IMR-90 (cell line): ENCODE data around the gene POLR2E. TPM values are rescaled to one million over a fixed set of nuclear protein-coding genes. Genes with fewer than 3 reads are reported as not detected.
A peak's percentile ranks its signal among the peaks of the same experiment; 100 is the strongest.

Experiments used
- ATAC-seq: fragments of 200-7000 bp; cut with Tn5 transposase; 2 replicates; pipeline ENCODE4 v1.9.1; 2020; ENCODE audit warnings: low read depth, mild to moderate bottlenecking, moderate library complexity
- BruUV-seq: library from RNA; stranded (reverse); fragments of 400-500 nt; replicated peaks from 2 replicates; lab custom pipeline; 2021; lab: Mats Ljungman, UMichigan
- CTCF ChIA-PET: fragments of 300-600 bp; formaldehyde crosslinking; extraction: SDS; loops from one replicate; lab custom pipeline; 2021; ENCODE audit warnings: antibody characterized with exemption; lab: Yijun Ruan, JAX
- POLR2A ChIA-PET: fragments of 300-600 bp; sonication (Branson Sonifier 250); formaldehyde crosslinking; loops from one replicate; lab custom pipeline; 2022; ENCODE audit warnings: antibody characterized with exemption; ENCODE audit not compliant: unreplicated experiment; lab: Charles Lee
- DNase-seq: peaks from one replicate; pipeline ENCODE4 v3.0.0; 2013
- H2AFZ ChIP-seq: replicated peaks from 2 replicates; pipeline ENCODE3; 2013; ENCODE audit warnings: low read length, mild to moderate bottlenecking; ENCODE audit not compliant: poor library complexity
- H2AK5ac ChIP-seq: 2 replicates; pipeline ENCODE4 v1.6.1; 2013; ENCODE audit warnings: low read depth, low read length, inconsistent platforms
- H2AK9ac ChIP-seq: replicated peaks from 2 replicates; pipeline ENCODE3; 2013; ENCODE audit warnings: mild to moderate bottlenecking, low read depth, low read length, moderate library complexity; ENCODE audit not compliant: poor library complexity
- H2BK120ac ChIP-seq: 2 replicates; pipeline ENCODE4 v1.6.1; 2013; ENCODE audit warnings: low read depth, low read length, inconsistent platforms
- H2BK15ac ChIP-seq: 3 replicates; pipeline ENCODE4 v1.6.1; 2013; ENCODE audit warnings: low read depth, low read length, inconsistent platforms
- H2BK20ac ChIP-seq: 2 replicates; pipeline ENCODE4 v1.6.1; 2013; ENCODE audit warnings: low read depth, mild to moderate bottlenecking, inconsistent platforms, low read length, moderate library complexity
- H2BK5ac ChIP-seq: 2 replicates; pipeline ENCODE4 v1.6.1; 2013; ENCODE audit warnings: mild to moderate bottlenecking, low read depth, low read length, inconsistent platforms; ENCODE audit not compliant: poor library complexity, severe bottlenecking
- H3K14ac ChIP-seq: replicated peaks from 2 replicates; pipeline ENCODE4 v1.6.1; 2013; ENCODE audit warnings: low read depth, low read length, inconsistent platforms
- H3K18ac ChIP-seq: 2 replicates; pipeline ENCODE4 v1.6.1; 2013; ENCODE audit warnings: low read depth, low read length, control low read depth
- H3K23ac ChIP-seq: 2 replicates; pipeline ENCODE4 v1.6.1; 2013; ENCODE audit warnings: low read depth, low read length, inconsistent platforms
- H3K27ac ChIP-seq: 2 replicates; pipeline ENCODE4 v1.5.1; 2013; ENCODE audit warnings: mild to moderate bottlenecking, control low read depth, low read length; ENCODE audit not compliant: insufficient read depth
- H3K27me3 ChIP-seq: 2 replicates; pipeline ENCODE4 v1.6.1; 2013; ENCODE audit warnings: low read length; ENCODE audit not compliant: control insufficient read depth, insufficient read depth
- H3K36me3 ChIP-seq: 2 replicates; pipeline ENCODE4 v1.6.1; 2013; ENCODE audit warnings: low read length, mixed read lengths; ENCODE audit not compliant: control insufficient read depth, insufficient read depth
- H3K4ac ChIP-seq: 2 replicates; pipeline ENCODE4 v1.6.1; 2013; ENCODE audit warnings: low read depth, low read length, inconsistent platforms
- H3K4me1 ChIP-seq: 2 replicates; pipeline ENCODE4 v1.6.1; 2013; ENCODE audit warnings: low read length, mixed read lengths; ENCODE audit not compliant: control insufficient read depth, insufficient read depth
- H3K4me2 ChIP-seq: 2 replicates; pipeline ENCODE4 v1.6.1; 2013; ENCODE audit warnings: low read depth, mild to moderate bottlenecking, control low read depth, low read length, moderate library complexity
- H3K4me3 ChIP-seq: 2 replicates; pipeline ENCODE4 v1.5.1; 2013; ENCODE audit warnings: low read depth, mild to moderate bottlenecking, control low read depth, low read length, moderate library complexity; ENCODE audit not compliant: insufficient read depth
- H3K56ac ChIP-seq: 2 replicates; pipeline ENCODE4 v1.6.1; 2013; ENCODE audit warnings: low read length, inconsistent platforms; ENCODE audit not compliant: insufficient read depth; ENCODE audit errors: extremely low read depth
- H3K79me1 ChIP-seq, 2 experiments: 2 replicates each; pipeline ENCODE4 v1.6.1; 2013; ENCODE audit warnings: low read length in 2 of 2, inconsistent platforms in 1 of 2, low read depth in 1 of 2
- H3K9ac ChIP-seq: 2 replicates; pipeline ENCODE4 v1.6.1; 2013; ENCODE audit warnings: low read depth, low read length, control low read depth
- H3K9me1 ChIP-seq: 2 replicates; pipeline ENCODE4 v1.6.1; 2013; ENCODE audit warnings: low read length, inconsistent platforms; ENCODE audit not compliant: insufficient read depth
- H3K9me3 ChIP-seq: 2 replicates; pipeline ENCODE4 v1.6.1; 2013; ENCODE audit warnings: low read length; ENCODE audit not compliant: control insufficient read depth, insufficient read depth
- H4K20me1 ChIP-seq: 2 replicates; pipeline ENCODE4 v1.6.1; 2013; ENCODE audit warnings: low read length, inconsistent platforms; ENCODE audit not compliant: insufficient read depth
- H4K5ac ChIP-seq: 2 replicates; pipeline ENCODE4 v1.6.1; 2013; ENCODE audit warnings: mild to moderate bottlenecking, low read depth, low read length, control low read depth
- H4K8ac ChIP-seq, 2 experiments: 2 replicates each; pipeline ENCODE4 v1.6.1; 2013; ENCODE audit warnings: low read depth in 2 of 2, low read length in 2 of 2, control low read depth in 1 of 2, inconsistent platforms in 1 of 2
- H4K91ac ChIP-seq: 2 replicates; pipeline ENCODE4 v1.6.1; 2013; ENCODE audit warnings: low read depth, low read length, inconsistent platforms; ENCODE audit not compliant: insufficient read depth
- BHLHE40 ChIP-seq: fragments of 150-350 bp; IDR thresholded peaks from 2 replicates; pipeline ENCODE4 v1.6.1; 2016; ENCODE audit warnings: mild to moderate bottlenecking, low read depth, low read length
- CHD1 ChIP-seq: IDR thresholded peaks from 2 replicates; pipeline ENCODE4 v1.6.1; 2012; ENCODE audit warnings: low read depth, low read length, improper control_type of control experiment
- FOS ChIP-seq: fragments of 150-350 bp; IDR thresholded peaks from 2 replicates; pipeline ENCODE4 v1.6.1; 2016; ENCODE audit warnings: low read depth, low read length
- MXI1 ChIP-seq: IDR thresholded peaks from 2 replicates; pipeline ENCODE4 v1.6.1; 2012; ENCODE audit warnings: low read depth, mild to moderate bottlenecking, low read length, moderate library complexity, borderline replicate concordance
- NFE2L2 ChIP-seq: fragments of 150-350 bp; IDR thresholded peaks from 2 replicates; pipeline ENCODE4 v1.6.1; 2016; ENCODE audit warnings: low read depth, mild to moderate bottlenecking, low read length
- POLR2A ChIP-seq: IDR thresholded peaks from 2 replicates; pipeline ENCODE4 v1.6.1; 2012; ENCODE audit warnings: mild to moderate bottlenecking, low read depth, low read length
- RAD21 ChIP-seq: IDR thresholded peaks from 2 replicates; pipeline ENCODE4 v1.6.1; 2012; ENCODE audit warnings: low read length, improper control_type of control experiment
- WGBS, 2 experiments: methylation state at CpG; one replicate each; pipeline versions ENCODE4 v1.1.5 to v1.1.7; 2013; ENCODE audit warnings: missing lambda C conversion rate in 2 of 2; ENCODE audit not compliant: insufficient read length in 1 of 2; ENCODE audit errors: extremely low coverage in 2 of 2; 5-methylcytosine and 5-hydroxymethylcytosine counted together
- dilution Hi-C: fragments of 300-500 bp; cut with HindIII; formaldehyde crosslinking; loops from one replicate; pipeline ENCODE4 v1.14.3; 2018; ENCODE audit warnings: low sequenced_read_pairs; ENCODE audit not compliant: unreplicated experiment
- in situ Hi-C: fragments of 300-500 bp; cut with MboI; formaldehyde crosslinking; loops from 3 replicates; pipeline ENCODE4 v1.14.3; 2019; ENCODE audit warnings: low sequenced_read_pairs, inconsistent platforms, mixed read lengths
- intact Hi-C: fragments of 100-400 bp; cut with micrococcal nuclease; formaldehyde crosslinking; loops from 2 replicates; pipeline ENCODE4 v1.10.0; 2022
- polyA plus RNA-seq, 3 experiments: library from polyadenylated mRNA; depleted of rRNA; stranded (reverse); fragments of >200 nt; gene quantifications; 2 replicates each; pipeline ENCODE4 v1.2.3, GENCODE V29; 2012; ENCODE audit warnings: low replicate concordance in 1 of 3
- total RNA-seq: library from RNA; depleted of rRNA; stranded (reverse); fragments of >200 nt; gene quantifications from 2 replicates; pipeline ENCODE4 v1.2.3, GENCODE V29; 2012
- TF ChIP-seq, protein P1 (sequence below): conservative IDR thresholded peaks from 2 replicates; pipeline ENCODE4 v1.5.1; 2012; ENCODE audit warnings: mild to moderate bottlenecking, low read depth, low read length, improper control_type of control experiment

The POLR2E gene
- total and polyA plus RNA-seq, 2 of the 4 experiments (the other 2 are of a cell fraction), result 294 to 391 TPM

DNA sequence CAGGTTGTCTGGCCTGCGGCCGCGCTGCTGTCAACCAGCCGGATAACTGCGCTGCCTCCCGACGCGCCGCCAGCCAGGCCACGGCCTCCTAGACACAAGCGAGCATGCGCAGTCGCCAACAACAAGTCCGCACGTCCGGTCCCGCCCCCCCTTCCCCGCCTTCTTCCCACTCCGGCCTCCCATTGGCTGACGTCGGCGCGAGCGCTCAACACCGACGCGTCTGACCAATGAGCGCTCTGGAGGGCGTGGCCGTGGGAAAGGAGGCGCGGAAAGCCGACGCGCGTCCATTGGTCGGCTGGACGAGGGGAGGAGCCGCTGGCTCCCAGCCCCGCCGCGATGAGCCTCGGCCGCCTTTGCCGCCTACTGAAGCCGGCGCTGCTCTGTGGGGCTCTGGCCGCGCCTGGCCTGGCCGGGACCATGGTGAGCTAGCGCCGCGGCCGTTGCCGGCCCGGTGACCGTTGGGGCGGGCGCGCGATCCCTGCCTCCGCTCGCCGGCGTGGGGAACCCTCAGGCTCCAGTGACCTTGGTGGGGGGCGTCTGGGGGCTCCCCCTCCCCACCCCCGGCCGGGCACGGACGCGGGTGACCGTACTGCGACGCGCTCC, 8.6 kb upstream of the POLR2E start, which contains the start of gene GPX4 (continued):
- TF ChIP-seq NFE2L2, result no peak
- TF ChIP-seq MXI1, result peak; percentile 64; the same call in 1 of the 2 replicates

DNA sequence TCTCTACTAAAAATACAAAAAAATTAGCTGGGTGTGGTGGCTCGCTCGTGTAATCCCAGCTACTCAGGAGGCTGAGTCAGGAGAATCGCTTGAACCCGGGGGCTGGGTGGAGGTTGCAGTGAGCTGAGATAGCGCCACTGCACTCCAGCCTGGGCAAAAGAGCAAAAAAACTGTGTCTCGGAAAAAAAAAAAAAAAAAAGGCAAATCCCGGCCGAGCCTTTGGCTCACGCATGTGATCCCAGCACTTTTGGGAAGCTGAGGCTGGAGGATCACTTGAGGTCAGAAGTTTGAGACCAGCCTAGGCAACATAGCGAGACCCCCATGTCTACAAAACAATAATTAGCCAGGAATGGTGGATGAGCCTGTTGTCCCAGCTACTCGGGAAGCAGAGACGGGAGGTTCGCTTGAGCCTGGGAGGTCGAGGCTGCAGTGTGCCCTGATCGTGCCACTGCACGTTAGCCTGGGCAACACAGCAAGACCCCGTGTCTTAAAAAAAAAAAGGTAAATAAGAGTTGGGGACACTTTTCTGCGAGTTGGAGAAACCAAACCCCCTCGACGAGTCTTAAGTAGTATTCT, 8.0 kb upstream of the POLR2E start:
- ATAC-seq (no peak), DNase-seq (no peak)
- Histone ChIP-seq H2AFZ (peak overlapping the region; percentile 48), H2BK120ac (peak overlapping the region; percentile 81), H3K9ac (0 out of 2 replicates have a peak overlapping the region, but pooled peaks have one; percentile 8), H3K9me1 (peaks cover 10% of the 10 kb centered on the region), H2BK20ac (peak overlapping the region; percentile 82), H3K14ac (peak overlapping the region; percentile 95), H3K9me3 (peaks cover 3% of the 10 kb centered on the region), H3K79me1 (peaks cover 0 to 32% of the 10 kb centered on the region in 2 experiments; a peak in 2 of 4 replicates), H3K4ac (peak overlapping the region; percentile 98), H3K27me3 (no peaks in the 10 kb centered on the region), H4K5ac (peak overlapping the region; percentile 62), H2AK9ac (peak overlapping the region; percentile 4), H3K27ac (peak overlapping the region; percentile 97), H2BK5ac (peak overlapping the region; percentile 98), H3K4me1 (peaks cover 13% of the 10 kb centered on the region), H3K18ac (peak overlapping the region; percentile 80), H3K36me3 (peaks cover 28% of the 10 kb centered on the region; the same call in 1 of the 2 replicates), H3K23ac (peak overlapping the region; percentile 66), H3K4me3 (peak overlapping the region; percentile 3; the same call in 1 of the 2 replicates), H3K4me2 (peak overlapping the region; percentile 42), H2AK5ac (peak overlapping the region; percentile 97), H3K56ac (peak overlapping the region; percentile 50; the same call in 1 of the 2 replicates), H4K91ac (peak overlapping the region; percentile 84), H2BK15ac (peak overlapping the region; percentile 98), H4K8ac (peak overlapping the region; percentile 56 to 90), H4K20me1 (peaks cover 49% of the 10 kb centered on the region)
- ChIA-PET CTCF (no interaction called here), POLR2A (interaction anchor here (0.6 kb wide), 2 partner anchors 78 to 166 kb away, joined by 7 to 16 read pairs; partner anchors contain the start of gene CIRBP)
- in situ Hi-C loops (no loop called here), intact Hi-C loops (loop anchor here (2.0 to 5.0 kb wide), 3 partner anchors 62 to 76 kb away; partner anchors contain the start of genes ABCA7 and CNN2), dilution Hi-C loops (no loop called here)
- TF ChIP-seq MXI1 (no peak), RAD21 (no peak), FOS (no peak), BHLHE40 (no peak), CHD1 (no peak), POLR2A (peak; percentile 65; the same call in 1 of the 2 replicates)
- TF ChIP-seq, protein P1, sequence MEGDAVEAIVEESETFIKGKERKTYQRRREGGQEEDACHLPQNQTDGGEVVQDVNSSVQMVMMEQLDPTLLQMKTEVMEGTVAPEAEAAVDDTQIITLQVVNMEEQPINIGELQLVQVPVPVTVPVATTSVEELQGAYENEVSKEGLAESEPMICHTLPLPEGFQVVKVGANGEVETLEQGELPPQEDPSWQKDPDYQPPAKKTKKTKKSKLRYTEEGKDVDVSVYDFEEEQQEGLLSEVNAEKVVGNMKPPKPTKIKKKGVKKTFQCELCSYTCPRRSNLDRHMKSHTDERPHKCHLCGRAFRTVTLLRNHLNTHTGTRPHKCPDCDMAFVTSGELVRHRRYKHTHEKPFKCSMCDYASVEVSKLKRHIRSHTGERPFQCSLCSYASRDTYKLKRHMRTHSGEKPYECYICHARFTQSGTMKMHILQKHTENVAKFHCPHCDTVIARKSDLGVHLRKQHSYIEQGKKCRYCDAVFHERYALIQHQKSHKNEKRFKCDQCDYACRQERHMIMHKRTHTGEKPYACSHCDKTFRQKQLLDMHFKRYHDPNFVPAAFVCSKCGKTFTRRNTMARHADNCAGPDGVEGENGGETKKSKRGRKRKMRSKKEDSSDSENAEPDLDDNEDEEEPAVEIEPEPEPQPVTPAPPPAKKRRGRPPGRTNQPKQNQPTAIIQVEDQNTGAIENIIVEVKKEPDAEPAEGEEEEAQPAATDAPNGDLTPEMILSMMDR, result no peak
- TSS peak; percentile 73 for BruUV-seq
- whole genome bisulfite sequencing, 2 experiments, result 43% methylated on average over 10 of the region's 20 CpGs; no CpG with 5 or more reads in 1 of the 2 experiments
